Thyroid gland (tissue), 4 donors: ENCODE measurements around the gene MAP3K1. TPM values are rescaled to one million over a fixed set of nuclear protein-coding genes. Genes with fewer than 3 reads are reported as not detected.
A peak's percentile ranks its signal among the peaks of the same experiment; 100 is the strongest.

Experiments
- DNase-seq, 2 donors: peaks; one replicate each; pipeline ENCODE4 v3.0.0-alpha.2; 2019
- H3K27ac ChIP-seq, 3 donors: fragments of 200-600 bp; sonication (generic); 1 replicate in 2 of 3; 2 replicates in 1 of 3; pipeline ENCODE4 v1.5.1; 2016 to 2019; ENCODE audit warnings: mild to moderate bottlenecking in 1 of 3, moderate library complexity in 1 of 3
- H3K27me3 ChIP-seq: fragments of 200-600 bp; sonication (generic); one replicate; pipeline ENCODE4 v1.5.1; 2019
- H3K36me3 ChIP-seq, 2 donors: fragments of 200-600 bp; sonication (generic); one replicate each; pipeline ENCODE4 v1.5.1; 2016 to 2019
- H3K4me1 ChIP-seq, 2 donors: fragments of 200-600 bp; sonication (generic); one replicate each; pipeline ENCODE4 v1.5.1; 2017 to 2019
- H3K4me3 ChIP-seq, 3 donors: fragments of 200-600 bp; sonication (generic); replicated peaks in 1 of 3; 1 replicate in 2 of 3; 2 replicates in 1 of 3; pipeline ENCODE4 v1.5.1; 2016; ENCODE audit warnings: mild to moderate bottlenecking in 1 of 3
- H3K9me3 ChIP-seq: fragments of 200-600 bp; sonication (generic); one replicate; pipeline ENCODE4 v1.5.1; 2017
- CTCF ChIP-seq, 6 experiments: fragments of 200-600 bp in 3 of 6; fragments of 450-650 bp in 3 of 6; sonication (generic) in 3 of 6; IDR thresholded peaks; one replicate each; pipeline ENCODE4 v1.5.1; 2016 to 2019; ENCODE audit warnings: antibody characterized with exemption in 6 of 6, mild to moderate bottlenecking in 2 of 6, inconsistent platforms in 1 of 6, moderate library complexity in 1 of 6
- POLR2A ChIP-seq, 2 donors: fragments of 450-650 bp; IDR thresholded peaks; one replicate each; pipeline ENCODE4 v1.6.1; 2017; ENCODE audit warnings: antibody characterized with exemption in 2 of 2, mild to moderate bottlenecking in 2 of 2, moderate library complexity in 1 of 2
- WGBS, 2 donors: methylation state at CpG; one replicate each; pipeline ENCODE4 v1.1.5; 2017; 5-methylcytosine and 5-hydroxymethylcytosine counted together
- intact Hi-C: fragments of 100-400 bp; cut with DNase I; formaldehyde crosslinking; loops from one replicate; pipeline ENCODE4 v1.15.1; 2023
- total RNA-seq, 4 donors: library from RNA; depleted of rRNA; stranded (reverse); fragments of >200 nt; gene quantifications; one replicate each; pipeline ENCODE4 v1.2.3, GENCODE V29; 2016

The MAP3K1 gene
- total RNA-seq, 4 donors from 2014 or later = 56.9 to 113 (median 66.4) TPM

GRCh38 chr5:56833325-56833724 lies 18.0 kb downstream of the MAP3K1 start:
- Histone ChIP-seq H3K4me1 (peaks cover 51 to 91% of the 10 kb centered on the region in 2 donors), H3K27ac (peak overlapping the region in 1 of 3 donors; percentile 24), H3K4me3 (no peak overlapping the region), H3K36me3 (no peaks in the 10 kb centered on the region), H3K9me3 (no peaks in the 10 kb centered on the region), H3K27me3 (no peaks in the 10 kb centered on the region)
- no peak for TF ChIP-seq CTCF (IDR thresholded peaks at IDR 0.05)
- no peak for TF ChIP-seq POLR2A (IDR thresholded peaks at IDR 0.05)
- 54 to 55% methylated on average over 4 of the region's 4 CpGs for WGBS, 2 donors
- intact Hi-C loops = no loop called here
- peak; percentile 29 to 32 for DNase-seq

- intact Hi-C loops = loop anchor here (5.0 kb wide), 1 partner anchor 565 kb away; no protein-coding TSS in a partner anchor
- TF ChIP-seq CTCF (IDR thresholded peaks at IDR 0.05) = no peak
- TF ChIP-seq POLR2A (IDR thresholded peaks at IDR 0.05) = no peak
- Histone ChIP-seq H3K4me3 (no peak overlapping the region), H3K4me1 (peaks cover 42 to 87% of the 10 kb centered on the region in 2 donors), H3K27ac (peak overlapping the region; percentile 21 to 59 (median 44)), H3K9me3 (no peaks in the 10 kb centered on the region), H3K36me3 (no peaks in the 10 kb centered on the region), H3K27me3 (no peaks in the 10 kb centered on the region)
- DNase-seq = no peak
- 79 to 85% methylated on average over 3 of the region's 3 CpGs for WGBS, 2 donors
Observed at GRCh38 chr5:56837381-56837780, 22.0 kb downstream of the MAP3K1 start.

GRCh38 chr5:56837956-56838355 lies 22.6 kb downstream of the MAP3K1 start:
- no peaks in the 10 kb centered on the region for H3K27me3 ChIP-seq
- H3K27ac ChIP-seq = peak overlapping the region; percentile 21 to 59 (median 44)
- no peak overlapping the region for H3K4me3 ChIP-seq
- no peak for DNase-seq
- H3K36me3 ChIP-seq = no peaks in the 10 kb centered on the region
- H3K4me1 ChIP-seq = peaks cover 39 to 82% of the 10 kb centered on the region in 2 donors
- 82 to 87% methylated on average over 1 of the region's 1 CpG for WGBS, 2 donors
- TF ChIP-seq CTCF (IDR thresholded peaks at IDR 0.05) (no peak), POLR2A (IDR thresholded peaks at IDR 0.05) (no peak)
- H3K9me3 ChIP-seq = no peaks in the 10 kb centered on the region
- intact Hi-C loops = loop anchor here (5.0 kb wide), 1 partner anchor 566 kb away; no protein-coding TSS in a partner anchor

DNA sequence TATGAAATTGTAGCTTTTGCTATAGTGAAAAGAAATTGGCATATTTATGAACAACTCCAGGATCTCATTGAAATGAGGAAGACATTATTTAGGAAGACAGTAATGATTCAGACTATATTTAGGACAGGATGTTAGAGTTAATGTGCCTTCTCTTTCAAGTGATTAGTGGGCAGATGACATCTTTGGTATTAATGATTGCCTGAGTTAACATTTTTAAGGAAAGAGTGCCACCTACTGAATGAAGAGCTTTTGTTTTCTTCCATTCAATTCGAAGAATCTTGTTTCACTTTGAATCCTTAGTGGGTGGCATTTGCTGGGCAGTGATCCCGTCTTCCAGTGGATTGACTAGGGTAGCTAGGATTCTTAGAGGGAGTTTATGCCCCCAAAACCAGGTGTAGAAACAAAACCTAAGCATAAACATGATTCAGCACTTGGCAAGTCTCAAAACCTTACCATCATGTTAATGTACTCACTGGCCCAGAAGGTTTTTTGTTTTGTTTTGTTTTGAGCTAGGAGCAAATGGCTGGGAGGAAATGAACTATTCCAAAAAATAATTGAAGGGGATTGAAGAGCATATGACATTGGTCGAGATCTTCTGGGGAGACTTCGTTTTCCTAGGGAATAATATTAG lies 23.2 kb downstream of the MAP3K1 start:
- peaks cover 33 to 76% of the 10 kb centered on the region in 2 donors for H3K4me1 ChIP-seq
- H3K36me3 ChIP-seq = no peaks in the 10 kb centered on the region

More for the DNA sequence above, 23.2 kb downstream of the MAP3K1 start:
- H3K27me3 ChIP-seq = no peaks in the 10 kb centered on the region
- peak; percentile 46 to 66 for DNase-seq
- intact Hi-C loops = loop anchor here (5.0 kb wide), 1 partner anchor 566 kb away; no protein-coding TSS in a partner anchor
- TF ChIP-seq POLR2A (IDR thresholded peaks at IDR 0.05) (no peak), CTCF (IDR thresholded peaks at IDR 0.05) (peak in 4 of 6 experiments; percentile 51 to 85 (median 67))
- WGBS, 2 donors = 10 to 14% methylated on average over 4 of the region's 4 CpGs
- no peaks in the 10 kb centered on the region for H3K9me3 ChIP-seq
- peak overlapping the region; percentile 21 to 71 (median 60) for H3K27ac ChIP-seq
- no peak overlapping the region for H3K4me3 ChIP-seq
